ENCODE data around the gene DEK.

The DEK gene

GRCh38 chr6:18260448-18261106 lies 3.8 kb downstream of the DEK start:
- Histone ChIP-seq H3K27ac (replicated peaks) (no peak overlapping the region), H3K4me3 (replicated peaks; ENCODE audit: insufficient read depth, low read length) (no peak overlapping the region), H3K27me3 (ENCODE audit: insufficient read depth, poor library complexity, severe bottlenecking) (no peaks in the 10 kb centered on the region)
- no peak for DNase-seq (ENCODE audit: low read depth in 1 of 2, low spot score in 1 of 2)
- TF ChIP-seq POLR2AphosphoS5 (IDR thresholded peaks at IDR 0.05; ENCODE audit: low read depth) (no peak), SPI1 (IDR thresholded peaks at IDR 0.05; ENCODE audit: borderline replicate concordance, low read depth) (peak; percentile 80), GABPA (IDR thresholded peaks at IDR 0.05; ENCODE audit: low read depth) (no peak)
- TF ChIP-seq, protein P1, sequence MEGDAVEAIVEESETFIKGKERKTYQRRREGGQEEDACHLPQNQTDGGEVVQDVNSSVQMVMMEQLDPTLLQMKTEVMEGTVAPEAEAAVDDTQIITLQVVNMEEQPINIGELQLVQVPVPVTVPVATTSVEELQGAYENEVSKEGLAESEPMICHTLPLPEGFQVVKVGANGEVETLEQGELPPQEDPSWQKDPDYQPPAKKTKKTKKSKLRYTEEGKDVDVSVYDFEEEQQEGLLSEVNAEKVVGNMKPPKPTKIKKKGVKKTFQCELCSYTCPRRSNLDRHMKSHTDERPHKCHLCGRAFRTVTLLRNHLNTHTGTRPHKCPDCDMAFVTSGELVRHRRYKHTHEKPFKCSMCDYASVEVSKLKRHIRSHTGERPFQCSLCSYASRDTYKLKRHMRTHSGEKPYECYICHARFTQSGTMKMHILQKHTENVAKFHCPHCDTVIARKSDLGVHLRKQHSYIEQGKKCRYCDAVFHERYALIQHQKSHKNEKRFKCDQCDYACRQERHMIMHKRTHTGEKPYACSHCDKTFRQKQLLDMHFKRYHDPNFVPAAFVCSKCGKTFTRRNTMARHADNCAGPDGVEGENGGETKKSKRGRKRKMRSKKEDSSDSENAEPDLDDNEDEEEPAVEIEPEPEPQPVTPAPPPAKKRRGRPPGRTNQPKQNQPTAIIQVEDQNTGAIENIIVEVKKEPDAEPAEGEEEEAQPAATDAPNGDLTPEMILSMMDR (IDR thresholded peaks at IDR 0.05; ENCODE audit: insufficient read depth, low read length), result no peak
- TF ChIP-seq, protein P2, sequence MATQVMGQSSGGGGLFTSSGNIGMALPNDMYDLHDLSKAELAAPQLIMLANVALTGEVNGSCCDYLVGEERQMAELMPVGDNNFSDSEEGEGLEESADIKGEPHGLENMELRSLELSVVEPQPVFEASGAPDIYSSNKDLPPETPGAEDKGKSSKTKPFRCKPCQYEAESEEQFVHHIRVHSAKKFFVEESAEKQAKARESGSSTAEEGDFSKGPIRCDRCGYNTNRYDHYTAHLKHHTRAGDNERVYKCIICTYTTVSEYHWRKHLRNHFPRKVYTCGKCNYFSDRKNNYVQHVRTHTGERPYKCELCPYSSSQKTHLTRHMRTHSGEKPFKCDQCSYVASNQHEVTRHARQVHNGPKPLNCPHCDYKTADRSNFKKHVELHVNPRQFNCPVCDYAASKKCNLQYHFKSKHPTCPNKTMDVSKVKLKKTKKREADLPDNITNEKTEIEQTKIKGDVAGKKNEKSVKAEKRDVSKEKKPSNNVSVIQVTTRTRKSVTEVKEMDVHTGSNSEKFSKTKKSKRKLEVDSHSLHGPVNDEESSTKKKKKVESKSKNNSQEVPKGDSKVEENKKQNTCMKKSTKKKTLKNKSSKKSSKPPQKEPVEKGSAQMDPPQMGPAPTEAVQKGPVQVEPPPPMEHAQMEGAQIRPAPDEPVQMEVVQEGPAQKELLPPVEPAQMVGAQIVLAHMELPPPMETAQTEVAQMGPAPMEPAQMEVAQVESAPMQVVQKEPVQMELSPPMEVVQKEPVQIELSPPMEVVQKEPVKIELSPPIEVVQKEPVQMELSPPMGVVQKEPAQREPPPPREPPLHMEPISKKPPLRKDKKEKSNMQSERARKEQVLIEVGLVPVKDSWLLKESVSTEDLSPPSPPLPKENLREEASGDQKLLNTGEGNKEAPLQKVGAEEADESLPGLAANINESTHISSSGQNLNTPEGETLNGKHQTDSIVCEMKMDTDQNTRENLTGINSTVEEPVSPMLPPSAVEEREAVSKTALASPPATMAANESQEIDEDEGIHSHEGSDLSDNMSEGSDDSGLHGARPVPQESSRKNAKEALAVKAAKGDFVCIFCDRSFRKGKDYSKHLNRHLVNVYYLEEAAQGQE (IDR thresholded peaks at IDR 0.05; ENCODE audit: insufficient replicate concordance, low read depth), result no peak

GRCh38 chr6:18259675-18260447 lies 4.5 kb downstream of the DEK start:
- DNase-seq (ENCODE audit: low read depth in 1 of 2, low spot score in 1 of 2), result no peak
- TF ChIP-seq GABPA (IDR thresholded peaks at IDR 0.05; ENCODE audit: low read depth) (no peak), SPI1 (IDR thresholded peaks at IDR 0.05; ENCODE audit: borderline replicate concordance, low read depth) (no peak), POLR2AphosphoS5 (IDR thresholded peaks at IDR 0.05; ENCODE audit: low read depth) (no peak)
- TF ChIP-seq, protein P1 (IDR thresholded peaks at IDR 0.05; ENCODE audit: insufficient read depth, low read length), result no peak
- TF ChIP-seq, protein P2 (IDR thresholded peaks at IDR 0.05; ENCODE audit: insufficient replicate concordance, low read depth), result no peak
- Histone ChIP-seq H3K4me3 (replicated peaks; ENCODE audit: insufficient read depth, low read length) (no peak overlapping the region), H3K27me3 (ENCODE audit: insufficient read depth, poor library complexity, severe bottlenecking) (no peaks in the 10 kb centered on the region), H3K27ac (replicated peaks) (no peak overlapping the region)

- TF ChIP-seq GABPA (IDR thresholded peaks at IDR 0.05; ENCODE audit: low read depth), result no peak
- TF ChIP-seq, protein P2 (IDR thresholded peaks at IDR 0.05; ENCODE audit: insufficient replicate concordance, low read depth), result no peak
- TF ChIP-seq SPI1 (IDR thresholded peaks at IDR 0.05; ENCODE audit: borderline replicate concordance, low read depth), result no peak
- no peak for TF ChIP-seq POLR2AphosphoS5 (IDR thresholded peaks at IDR 0.05; ENCODE audit: low read depth)
- TF ChIP-seq, protein P1 (IDR thresholded peaks at IDR 0.05; ENCODE audit: insufficient read depth, low read length), result no peak
- no peak for DNase-seq (ENCODE audit: low read depth in 1 of 2, low spot score in 1 of 2)
- H3K27ac ChIP-seq (replicated peaks), result no peak overlapping the region
- no peak overlapping the region for H3K4me3 ChIP-seq (replicated peaks; ENCODE audit: insufficient read depth, low read length)
- no peaks in the 10 kb centered on the region for H3K27me3 ChIP-seq (ENCODE audit: insufficient read depth, poor library complexity, severe bottlenecking)
These were observed 9.5 kb downstream of the DEK start for GRCh38 chr6:18254793-18255192.
